Measurements from ENCODE around the gene SSTR4. TPM values are rescaled to one million over a fixed set of nuclear protein-coding genes. Genes with fewer than 3 reads are reported as not detected.

Gene SSTR4
- total RNA-seq, 1 donor from 2014 or later, result not detected

- Histone ChIP-seq H3K27ac (replicated peaks) (no peak overlapping the region), H3K4me1 (peaks cover 53% of the 10 kb centered on the region), H3K36me3 (no peaks in the 10 kb centered on the region), H3K4me3 (no peak overlapping the region), H3K27me3 (ENCODE audit: low read depth) (no peaks in the 10 kb centered on the region), H3K9me3 (replicated peaks) (no peaks in the 10 kb centered on the region)
- intact Hi-C loops (cut with micrococcal nuclease), result no loop called here
- TF ChIP-seq CTCF (IDR thresholded peaks at IDR 0.05; ENCODE audit: borderline replicate concordance), result no peak
- no peak for DNase-seq
Observed at GRCh38 chr20:23078351-23079015, 43.4 kb downstream of the SSTR4 start.

- Histone ChIP-seq H3K27me3 (ENCODE audit: low read depth) (no peaks in the 10 kb centered on the region), H3K36me3 (no peaks in the 10 kb centered on the region), H3K27ac (replicated peaks) (no peak overlapping the region), H3K4me3 (no peak overlapping the region), H3K4me1 (peaks cover 53% of the 10 kb centered on the region), H3K9me3 (replicated peaks) (no peaks in the 10 kb centered on the region)
- no peak for DNase-seq
- no peak for TF ChIP-seq CTCF (IDR thresholded peaks at IDR 0.05; ENCODE audit: borderline replicate concordance)
- intact Hi-C loops (cut with micrococcal nuclease), result no loop called here
Observed at GRCh38 chr20:23079016-23079351, 43.9 kb downstream of the SSTR4 start.

GRCh38 chr20:23079926-23080325 lies 44.8 kb downstream of the SSTR4 start:
- Histone ChIP-seq H3K9me3 (replicated peaks) (no peaks in the 10 kb centered on the region), H3K27me3 (ENCODE audit: low read depth) (no peaks in the 10 kb centered on the region), H3K27ac (replicated peaks) (peak overlapping the region; percentile 97), H3K4me3 (no peak overlapping the region), H3K36me3 (no peaks in the 10 kb centered on the region), H3K4me1 (peaks cover 59% of the 10 kb centered on the region)
- intact Hi-C loops (cut with micrococcal nuclease), result no loop called here
- DNase-seq, result no peak
- no peak for TF ChIP-seq CTCF (IDR thresholded peaks at IDR 0.05; ENCODE audit: borderline replicate concordance)

GRCh38 chr20:23080521-23080920 lies 45.4 kb downstream of the SSTR4 start:
- Histone ChIP-seq H3K27me3 (ENCODE audit: low read depth) (peaks cover 3% of the 10 kb centered on the region), H3K9me3 (replicated peaks) (no peaks in the 10 kb centered on the region), H3K36me3 (no peaks in the 10 kb centered on the region), H3K4me3 (peak overlapping the region; percentile 66), H3K4me1 (peaks cover 65% of the 10 kb centered on the region), H3K27ac (replicated peaks) (peak overlapping the region; percentile 97)
- no peak for TF ChIP-seq CTCF (IDR thresholded peaks at IDR 0.05; ENCODE audit: borderline replicate concordance)
- DNase-seq, result no peak
- intact Hi-C loops (cut with micrococcal nuclease), result no loop called here

GRCh38 chr20:23081263-23081819 lies 46.2 kb downstream of the SSTR4 start:
- no peak for TF ChIP-seq CTCF (IDR thresholded peaks at IDR 0.05; ENCODE audit: borderline replicate concordance)

More at GRCh38 chr20:23081263-23081819, 46.2 kb downstream of the SSTR4 start:
- Histone ChIP-seq H3K9me3 (replicated peaks) (no peaks in the 10 kb centered on the region), H3K27me3 (ENCODE audit: low read depth) (peaks cover 9% of the 10 kb centered on the region), H3K36me3 (no peaks in the 10 kb centered on the region), H3K4me1 (peaks cover 73% of the 10 kb centered on the region), H3K27ac (replicated peaks) (peak overlapping the region; percentile 97), H3K4me3 (peak overlapping the region; percentile 66)
- no peak for DNase-seq
- intact Hi-C loops (cut with micrococcal nuclease), result no loop called here

Measured in left ventricle myocardium inferior (tissue), 1 donor.